GM12873 (cell line): ENCODE measurements around the gene RIF1.

Source experiments
- CTCF ChIP-seq: IDR thresholded peaks from 2 replicates; pipeline ENCODE4 v1.5.1; 2012; ENCODE audit warnings: low read depth, mild to moderate bottlenecking, moderate library complexity, low read length, control low read depth; ENCODE audit not compliant: insufficient read depth; ENCODE audit errors: missing control alignments

RIF1 gene

DNA sequence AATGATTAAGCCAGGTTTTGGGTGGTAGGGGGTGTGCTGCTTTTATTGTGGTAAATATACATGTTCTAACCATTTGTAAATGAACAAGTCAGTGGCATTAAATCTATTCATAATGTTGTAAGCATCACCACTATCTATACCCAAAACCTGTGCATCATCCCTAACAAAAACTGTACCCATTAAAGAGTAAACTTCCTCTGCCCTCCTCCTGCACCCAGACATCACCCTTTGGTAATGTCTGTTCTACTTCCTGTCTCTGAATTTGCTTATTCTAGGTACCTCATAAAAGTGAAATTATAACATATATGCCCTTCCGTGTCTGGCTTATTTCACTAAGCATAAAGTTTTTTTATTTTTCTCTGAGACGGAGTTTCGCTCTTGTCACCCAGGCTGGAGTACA lies 14.1 kb downstream of the RIF1 start:
- TF ChIP-seq CTCF: no peak

GRCh38 chr2:151437630-151438029 lies 27.9 kb downstream of the RIF1 start:
- TF ChIP-seq CTCF: peak; percentile 36

DNA sequence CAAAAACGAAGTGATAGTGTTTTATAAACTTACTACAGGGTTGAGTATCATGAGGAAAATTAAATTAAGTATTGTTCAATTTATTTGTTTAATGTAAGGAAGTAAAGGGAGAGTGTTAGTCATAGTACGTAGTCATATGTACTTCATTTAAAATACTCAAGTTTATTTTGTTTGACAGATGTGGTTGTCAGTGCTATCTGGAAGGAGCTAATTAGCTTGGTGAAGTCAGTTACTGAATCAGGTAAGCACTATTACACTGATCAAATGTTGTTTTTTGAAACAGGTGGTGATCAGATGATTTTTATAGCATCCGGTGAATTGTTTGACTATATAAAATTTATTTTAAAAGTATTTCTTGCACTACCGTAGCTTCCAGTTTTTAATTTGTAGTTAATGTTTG lies 28.8 kb downstream of the RIF1 start:
- no peak for TF ChIP-seq CTCF

GRCh38 chr2:151439127-151439526 lies 29.4 kb downstream of the RIF1 start:
- TF ChIP-seq CTCF: no peak

DNA sequence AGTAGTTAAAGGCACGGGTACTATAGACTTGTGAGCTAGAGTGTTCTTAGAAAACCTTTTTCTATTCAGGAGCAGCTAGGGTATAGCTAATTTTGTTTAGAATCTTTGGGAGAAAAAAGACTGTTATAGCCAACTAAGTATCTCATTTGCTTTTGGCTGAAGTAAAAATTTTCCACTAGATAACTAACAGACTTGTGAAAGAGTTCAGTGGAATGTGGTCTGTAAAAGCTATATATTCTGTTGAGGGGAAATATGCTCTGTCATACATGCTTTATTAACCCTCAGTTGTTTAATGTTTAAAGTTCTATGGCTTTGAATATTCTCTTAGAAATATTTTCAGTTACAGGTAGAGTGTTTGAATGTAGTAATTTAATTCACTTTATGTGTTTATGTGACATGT lies 49.7 kb downstream of the RIF1 start:
- no peak for TF ChIP-seq CTCF

GRCh38 chr2:151465771-151466170 lies 56.1 kb downstream of the RIF1 start:
- TF ChIP-seq CTCF: no peak

GRCh38 chr2:151470556-151470955 lies 60.9 kb downstream of the RIF1 start:
- TF ChIP-seq CTCF: no peak
